GM12891 (cell line): ENCODE measurements around the gene RTKN2.

Source experiments
- DNase-seq: peaks from one replicate; pipeline ENCODE4 v3.0.0; 2011; ENCODE audit warnings: low spot score; ENCODE audit not compliant: insufficient read length
- FAIRE-seq: peaks from 2 replicates; lab custom pipeline; 2011; peaks lifted over from hg19 to GRCh38; lab: Jason Lieb, UNC
- PAX5 ChIP-seq: IDR thresholded peaks from 2 replicates; pipeline ENCODE4 v1.6.1; 2011; ENCODE audit warnings: low read length, moderate library complexity, mild to moderate bottlenecking; ENCODE audit not compliant: insufficient read depth, severe bottlenecking
- POLR2A ChIP-seq: IDR thresholded peaks from 2 replicates; pipeline ENCODE4 v1.6.1; 2011; ENCODE audit warnings: low read depth, low read length, control low read depth
- POLR2AphosphoS5 ChIP-seq: IDR thresholded peaks from 2 replicates; pipeline ENCODE4 v1.6.1; 2011; ENCODE audit warnings: low read depth, low read length, control low read depth
- POU2F2 ChIP-seq: IDR thresholded peaks from 2 replicates; pipeline ENCODE4 v1.6.1; 2011; ENCODE audit warnings: low read depth, mild to moderate bottlenecking, control low read depth, low read length, moderate library complexity
- SPI1 ChIP-seq: IDR thresholded peaks from 2 replicates; pipeline ENCODE4 v1.6.1; 2011; ENCODE audit warnings: low read depth, low read length, control low read depth
- TAF1 ChIP-seq: IDR thresholded peaks from 2 replicates; pipeline ENCODE4 v1.6.1; 2011; ENCODE audit warnings: low read depth, low read length, control low read depth

The RTKN2 gene

GRCh38 chr10:62170732-62171131 lies 97.9 kb downstream of the RTKN2 start:
- FAIRE-seq (no peak), DNase-seq (no peak)
- TF ChIP-seq TAF1 (no peak), PAX5 (no peak), POLR2AphosphoS5 (no peak), SPI1 (no peak)

GRCh38 chr10:62166331-62167131 lies 102.1 kb downstream of the RTKN2 start:
- DNase-seq (peak; percentile 9), FAIRE-seq (peak; percentile 74)
- TF ChIP-seq TAF1 (no peak), PAX5 (no peak), SPI1 (peak; percentile 94), POU2F2 (no peak), POLR2A (no peak), POLR2AphosphoS5 (no peak)

GRCh38 chr10:62165803-62166202 lies 102.8 kb downstream of the RTKN2 start:
- FAIRE-seq: no peak
- no peak for DNase-seq
- TF ChIP-seq POU2F2: no peak
- TF ChIP-seq TAF1: no peak
- no peak for TF ChIP-seq SPI1
- no peak for TF ChIP-seq POLR2AphosphoS5
- TF ChIP-seq POLR2A: no peak
- TF ChIP-seq PAX5: no peak

GRCh38 chr10:62163024-62163423 lies 105.6 kb downstream of the RTKN2 start:
- FAIRE-seq (no peak), DNase-seq (no peak)
- TF ChIP-seq POU2F2 (no peak), PAX5 (no peak), SPI1 (no peak), POLR2AphosphoS5 (no peak), TAF1 (no peak), POLR2A (no peak)

- FAIRE-seq (no peak), DNase-seq (no peak)
- TF ChIP-seq SPI1 (no peak), TAF1 (no peak), PAX5 (no peak), POLR2A (no peak), POLR2AphosphoS5 (no peak), POU2F2 (no peak)
Measured at GRCh38 chr10:62162261-62162981, 106.2 kb downstream of the RTKN2 start.

GRCh38 chr10:62159351-62159750 lies 109.3 kb downstream of the RTKN2 start:
- no peak for TF ChIP-seq POLR2AphosphoS5
- no peak for TF ChIP-seq TAF1
- no peak for TF ChIP-seq POLR2A
- TF ChIP-seq PAX5: no peak
- no peak for TF ChIP-seq POU2F2
- no peak for TF ChIP-seq SPI1
- DNase-seq (no peak), FAIRE-seq (peak; percentile 9)

- no peak for DNase-seq
- no peak for TF ChIP-seq POU2F2
- TF ChIP-seq PAX5: no peak
- TF ChIP-seq SPI1: no peak
- TF ChIP-seq POLR2A: no peak
- no peak for TF ChIP-seq POLR2AphosphoS5
- TF ChIP-seq TAF1: no peak
- FAIRE-seq: no peak
Measured at GRCh38 chr10:62157601-62158000, 111.0 kb downstream of the RTKN2 start.

GRCh38 chr10:62155054-62155680 lies 113.5 kb downstream of the RTKN2 start:
- DNase-seq (no peak), FAIRE-seq (no peak)
- no peak for TF ChIP-seq SPI1
- no peak for TF ChIP-seq POLR2A
- no peak for TF ChIP-seq POU2F2
- TF ChIP-seq TAF1: no peak
- TF ChIP-seq POLR2AphosphoS5: no peak
- TF ChIP-seq PAX5: no peak

GRCh38 chr10:62154231-62154630 lies 114.4 kb downstream of the RTKN2 start:
- TF ChIP-seq POLR2A (no peak), POLR2AphosphoS5 (no peak), PAX5 (no peak), TAF1 (no peak), POU2F2 (no peak), SPI1 (no peak)
- FAIRE-seq: no peak
- no peak for DNase-seq
